Endodermal cell (in vitro differentiated cells): Measurements from ENCODE around the gene CACNA2D2. TPM values are rescaled to one million over a fixed set of nuclear protein-coding genes. Genes with fewer than 3 reads are reported as not detected.

ENCODE experiments used
- DNase-seq: peaks from one replicate; pipeline ENCODE4 v3.0.0-alpha.2; 2017
- H3K27ac ChIP-seq: 2 replicates; pipeline ENCODE4 v1.5.1; 2013; ENCODE audit warnings: mild to moderate bottlenecking, low read depth, low read length, moderate library complexity
- H3K27me3 ChIP-seq: 2 replicates; pipeline ENCODE4 v1.6.1; 2013; ENCODE audit warnings: mild to moderate bottlenecking, low read length, moderate library complexity; ENCODE audit not compliant: insufficient read depth, control insufficient read depth, poor library complexity, severe bottlenecking
- H3K36me3 ChIP-seq: 2 replicates; pipeline ENCODE4 v1.7.0; 2013; ENCODE audit warnings: mild to moderate bottlenecking, low read length, moderate library complexity; ENCODE audit not compliant: control insufficient read depth, insufficient read depth
- H3K4me1 ChIP-seq: one replicate; pipeline ENCODE4 v1.7.0; 2013; ENCODE audit warnings: low read length; ENCODE audit not compliant: control insufficient read depth, insufficient read depth
- H3K4me3 ChIP-seq: 2 replicates; pipeline ENCODE4 v1.5.1; 2013; ENCODE audit warnings: mild to moderate bottlenecking, low read length, moderate library complexity
- H3K9ac ChIP-seq: 2 replicates; pipeline ENCODE4 v1.6.1; 2013; ENCODE audit warnings: mild to moderate bottlenecking, low read length, moderate library complexity; ENCODE audit not compliant: poor library complexity, severe bottlenecking; ENCODE audit errors: extremely low read depth
- H3K9me3 ChIP-seq: 2 replicates; pipeline ENCODE4 v1.6.1; 2013; ENCODE audit warnings: mild to moderate bottlenecking, low read length, moderate library complexity; ENCODE audit not compliant: control insufficient read depth
- H3K27ac Mint-ChIP-seq: 2 replicates; pipeline ENCODE4 v1.8.0; 2020; ENCODE audit warnings: mixed read lengths
- H3K27me3 Mint-ChIP-seq: 2 replicates; pipeline ENCODE4 v1.8.0; 2021; ENCODE audit warnings: mild to moderate bottlenecking, mixed read lengths; ENCODE audit not compliant: insufficient read depth
- H3K36me3 Mint-ChIP-seq: 2 replicates; pipeline ENCODE4 v1.8.0; 2020; ENCODE audit warnings: low read depth, mixed read lengths
- H3K4me1 Mint-ChIP-seq: 2 replicates; pipeline ENCODE4 v1.8.0; 2020; ENCODE audit warnings: mixed read lengths
- H3K4me3 Mint-ChIP-seq: 2 replicates; pipeline ENCODE4 v1.8.0; 2020; ENCODE audit warnings: mild to moderate bottlenecking, moderate library complexity, mixed read lengths
- H3K9me3 Mint-ChIP-seq: 2 replicates; pipeline ENCODE4 v1.8.0; 2020; ENCODE audit warnings: mild to moderate bottlenecking, mixed read lengths
- CTCF ChIP-seq: fragments of 200-600 bp; sonication (generic); conservative IDR thresholded peaks from 2 replicates; pipeline ENCODE4 v1.5.0; 2021; ENCODE audit warnings: antibody characterized with exemption, mild to moderate bottlenecking
- WGBS, 2 experiments: methylation state at CpG; one replicate each; pipeline versions ENCODE4 v1.1.5 to v1.1.7; 2013; ENCODE audit warnings: missing lambda C conversion rate in 2 of 2, mixed read lengths in 1 of 2; ENCODE audit not compliant: insufficient coverage in 1 of 2, insufficient read length in 1 of 2; 5-methylcytosine and 5-hydroxymethylcytosine counted together
- total RNA-seq, 2 donors: library from RNA; stranded (reverse); fragmentation: NEBNext Ultra II Directional in 1 of 2; extraction: Animal tissue kit (Norgen Biotek cat#: 25700) in 1 of 2; gene quantifications; 2 replicates in 1 of 2; 3 replicates in 1 of 2; pipeline ENCODE4 v1.2.1, GENCODE V29; 2021

CACNA2D2 gene
- total RNA-seq, 2 donors from 2014 or later, result 17.6 to 20.7 TPM

- no peaks in the 10 kb centered on the region for H3K9me3 ChIP-seq
- no peak overlapping the region for H3K27ac Mint-ChIP-seq
- no peak overlapping the region for H3K4me3 Mint-ChIP-seq
- DNase-seq, result no peak
- H3K27me3 Mint-ChIP-seq, result no peaks in the 10 kb centered on the region
- H3K4me3 ChIP-seq, result no peak overlapping the region
- no peak for TF ChIP-seq CTCF
- H3K4me1 Mint-ChIP-seq, result peaks cover 32% of the 10 kb centered on the region
- no peak overlapping the region for H3K27ac ChIP-seq
- H3K36me3 Mint-ChIP-seq, result no peaks in the 10 kb centered on the region
- peaks cover 10% of the 10 kb centered on the region for H3K4me1 ChIP-seq
- no peaks in the 10 kb centered on the region for H3K27me3 ChIP-seq
- no peak overlapping the region for H3K9ac ChIP-seq
- H3K9me3 Mint-ChIP-seq, result no peaks in the 10 kb centered on the region
- WGBS, 2 experiments, result 91 to 94% methylated on average over 4 to 7 of the region's 7 CpGs
- H3K36me3 ChIP-seq, result no peaks in the 10 kb centered on the region
Observed at GRCh38 chr3:50445919-50446318, 57.5 kb downstream of the CACNA2D2 start.

- 85 to 91% methylated on average over 2 of the region's 2 CpGs for WGBS, 2 experiments
- Histone ChIP-seq H3K36me3 (no peaks in the 10 kb centered on the region), H3K27ac (no peak overlapping the region), H3K4me1 (peaks cover 3% of the 10 kb centered on the region), H3K4me3 (no peak overlapping the region), H3K27me3 (no peaks in the 10 kb centered on the region), H3K9ac (no peak overlapping the region), H3K9me3 (no peaks in the 10 kb centered on the region)
- Mint-ChIP-seq H3K4me3 (no peak overlapping the region), H3K36me3 (no peaks in the 10 kb centered on the region), H3K27ac (no peak overlapping the region), H3K27me3 (no peaks in the 10 kb centered on the region), H3K4me1 (peaks cover 23% of the 10 kb centered on the region), H3K9me3 (no peaks in the 10 kb centered on the region)
- TF ChIP-seq CTCF, result no peak
- DNase-seq, result no peak
Observed at GRCh38 chr3:50444782-50445181, 58.7 kb downstream of the CACNA2D2 start.

DNA sequence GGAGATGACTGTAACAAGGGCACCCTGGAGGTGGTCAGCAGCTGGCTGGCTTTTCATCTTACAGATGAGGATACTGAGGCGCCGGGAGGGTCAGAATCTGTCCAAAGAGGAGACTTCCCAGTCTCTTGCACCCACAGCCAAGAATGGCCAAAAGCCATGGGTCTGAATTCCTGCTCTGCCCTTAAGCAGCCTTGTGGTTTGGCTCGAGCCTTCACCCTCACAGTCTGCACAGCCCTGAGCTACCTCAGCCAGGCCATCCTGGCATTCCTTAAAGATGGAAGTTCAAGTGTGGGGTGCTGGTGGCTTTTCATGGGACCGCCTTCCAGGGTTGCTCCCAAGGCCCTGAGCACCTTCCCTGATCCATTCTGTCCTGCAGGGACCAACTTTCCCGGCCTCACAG is 59.2 kb downstream of the CACNA2D2 start:
- H3K9me3 Mint-ChIP-seq, result no peaks in the 10 kb centered on the region

More for the DNA sequence above, 59.2 kb downstream of the CACNA2D2 start:
- Histone ChIP-seq H3K27ac (no peak overlapping the region), H3K36me3 (no peaks in the 10 kb centered on the region), H3K4me3 (no peak overlapping the region), H3K9me3 (no peaks in the 10 kb centered on the region), H3K9ac (no peak overlapping the region), H3K27me3 (no peaks in the 10 kb centered on the region), H3K4me1 (no peaks in the 10 kb centered on the region)
- TF ChIP-seq CTCF, result no peak
- Mint-ChIP-seq H3K27me3 (no peaks in the 10 kb centered on the region), H3K27ac (no peak overlapping the region), H3K4me1 (peaks cover 20% of the 10 kb centered on the region), H3K4me3 (no peak overlapping the region), H3K36me3 (no peaks in the 10 kb centered on the region)
- DNase-seq, result no peak
- WGBS, 2 experiments, result 89 to 95% methylated on average over 3 to 5 of the region's 5 CpGs
